ENCODE results near the gene BRIP1.
"Not testable (repeated sequence)": the region's sequence is repeated elsewhere in the genome, so short reads cannot be mapped to it uniquely, and the experiment has no call there.

The BRIP1 gene

GRCh38 chr17:61726977-61727376, 136.4 kb downstream of the BRIP1 start:
- Mint-ChIP-seq H3K9me3 (no peaks in the 10 kb centered on the region), H3K27ac (no peak overlapping the region), H3K4me1 (ENCODE audit: low read depth) (no peaks in the 10 kb centered on the region), H3K27me3 (no peaks in the 10 kb centered on the region), H3K36me3 (ENCODE audit: low read depth) (no peaks in the 10 kb centered on the region), H3K4me3 (no peak overlapping the region)
- intact Hi-C loops (cut with micrococcal nuclease): no loop called here

- H3K9me3 Mint-ChIP-seq: no peaks in the 10 kb centered on the region
- intact Hi-C loops (cut with micrococcal nuclease): no loop called here
- H3K27me3 Mint-ChIP-seq: no peaks in the 10 kb centered on the region
- H3K27ac Mint-ChIP-seq: no peak overlapping the region
- H3K4me1 Mint-ChIP-seq (ENCODE audit: low read depth): no peaks in the 10 kb centered on the region
- H3K4me3 Mint-ChIP-seq: no peak overlapping the region
- no peaks in the 10 kb centered on the region for H3K36me3 Mint-ChIP-seq (ENCODE audit: low read depth)
Measured at GRCh38 chr17:61724777-61725176, 138.6 kb downstream of the BRIP1 start.

GRCh38 chr17:61723914-61724313, 139.4 kb downstream of the BRIP1 start:
- intact Hi-C loops (cut with micrococcal nuclease): no loop called here
- Mint-ChIP-seq H3K36me3 (ENCODE audit: low read depth) (no peaks in the 10 kb centered on the region), H3K4me1 (ENCODE audit: low read depth) (no peaks in the 10 kb centered on the region), H3K4me3 (no peak overlapping the region), H3K27me3 (no peaks in the 10 kb centered on the region), H3K27ac (no peak overlapping the region), H3K9me3 (no peaks in the 10 kb centered on the region)

- H3K4me1 Mint-ChIP-seq (ENCODE audit: low read depth): no peaks in the 10 kb centered on the region
- H3K27me3 Mint-ChIP-seq: no peaks in the 10 kb centered on the region
- no peaks in the 10 kb centered on the region for H3K36me3 Mint-ChIP-seq (ENCODE audit: low read depth)
- H3K27ac Mint-ChIP-seq: no peak overlapping the region
- no peak overlapping the region for H3K4me3 Mint-ChIP-seq
- H3K9me3 Mint-ChIP-seq: peaks cover 6% of the 10 kb centered on the region
- intact Hi-C loops (cut with micrococcal nuclease): no loop called here
Measured at GRCh38 chr17:61723183-61723582, 140.1 kb downstream of the BRIP1 start.

GRCh38 chr17:61722398-61722797, 140.9 kb downstream of the BRIP1 start:
- H3K9me3 Mint-ChIP-seq: peaks cover 14% of the 10 kb centered on the region
- no peaks in the 10 kb centered on the region for H3K4me1 Mint-ChIP-seq (ENCODE audit: low read depth)
- no peaks in the 10 kb centered on the region for H3K27me3 Mint-ChIP-seq
- no peaks in the 10 kb centered on the region for H3K36me3 Mint-ChIP-seq (ENCODE audit: low read depth)
- no peak overlapping the region for H3K27ac Mint-ChIP-seq
- intact Hi-C loops (cut with micrococcal nuclease): no loop called here
- no peak overlapping the region for H3K4me3 Mint-ChIP-seq

- intact Hi-C loops (cut with micrococcal nuclease): no loop called here
- H3K27me3 Mint-ChIP-seq: no peaks in the 10 kb centered on the region
- H3K4me3 Mint-ChIP-seq: no peak overlapping the region
- peaks cover 27% of the 10 kb centered on the region for H3K9me3 Mint-ChIP-seq
- H3K36me3 Mint-ChIP-seq (ENCODE audit: low read depth): no peaks in the 10 kb centered on the region
- no peaks in the 10 kb centered on the region for H3K4me1 Mint-ChIP-seq (ENCODE audit: low read depth)
- no peak overlapping the region for H3K27ac Mint-ChIP-seq
Measured at GRCh38 chr17:61720016-61720795, 143.1 kb downstream of the BRIP1 start.

- H3K4me3 Mint-ChIP-seq; H3K27ac Mint-ChIP-seq; H3K36me3 Mint-ChIP-seq (ENCODE audit: low read depth); intact Hi-C loops (cut with micrococcal nuclease); H3K4me1 Mint-ChIP-seq (ENCODE audit: low read depth); H3K27me3 Mint-ChIP-seq: not testable (repeated sequence)
- H3K9me3 Mint-ChIP-seq: peaks cover 27% of the 10 kb centered on the region
Measured at GRCh38 chr17:61719220-61719619, 144.1 kb downstream of the BRIP1 start.

GRCh38 chr17:61718022-61718421, 145.3 kb downstream of the BRIP1 start:
- Mint-ChIP-seq H3K36me3 (ENCODE audit: low read depth) (no peaks in the 10 kb centered on the region), H3K27me3 (no peaks in the 10 kb centered on the region)
- intact Hi-C loops (cut with micrococcal nuclease): no loop called here

GRCh38 chr17:61717352-61717751, 146.0 kb downstream of the BRIP1 start:
- Mint-ChIP-seq H3K4me1 (ENCODE audit: low read depth) (no peaks in the 10 kb centered on the region), H3K36me3 (ENCODE audit: low read depth) (no peaks in the 10 kb centered on the region), H3K27ac (no peak overlapping the region), H3K27me3 (no peaks in the 10 kb centered on the region), H3K9me3 (peaks cover 27% of the 10 kb centered on the region), H3K4me3 (no peak overlapping the region)
- intact Hi-C loops (cut with micrococcal nuclease): no loop called here

More at GRCh38 chr17:61718022-61718421, 145.3 kb downstream of the BRIP1 start:
- no peak overlapping the region for H3K27ac Mint-ChIP-seq
- no peak overlapping the region for H3K4me3 Mint-ChIP-seq
- no peaks in the 10 kb centered on the region for H3K4me1 Mint-ChIP-seq (ENCODE audit: low read depth)
- peaks cover 27% of the 10 kb centered on the region for H3K9me3 Mint-ChIP-seq

- Mint-ChIP-seq H3K27ac (no peak overlapping the region), H3K4me3 (no peak overlapping the region), H3K9me3 (peaks cover 27% of the 10 kb centered on the region), H3K4me1 (ENCODE audit: low read depth) (no peaks in the 10 kb centered on the region), H3K27me3 (no peaks in the 10 kb centered on the region), H3K36me3 (ENCODE audit: low read depth) (no peaks in the 10 kb centered on the region)
- intact Hi-C loops (cut with micrococcal nuclease): no loop called here
Measured at GRCh38 chr17:61716225-61716829, 147.0 kb downstream of the BRIP1 start.

- Mint-ChIP-seq H3K27ac (no peak overlapping the region), H3K4me3 (no peak overlapping the region), H3K9me3 (peaks cover 27% of the 10 kb centered on the region), H3K4me1 (ENCODE audit: low read depth) (no peaks in the 10 kb centered on the region), H3K27me3 (no peaks in the 10 kb centered on the region), H3K36me3 (ENCODE audit: low read depth) (peaks cover 7% of the 10 kb centered on the region)
- intact Hi-C loops (cut with micrococcal nuclease): no loop called here
Measured at GRCh38 chr17:61715348-61715747, 148.0 kb downstream of the BRIP1 start.

- intact Hi-C loops (cut with micrococcal nuclease): no loop called here
- Mint-ChIP-seq H3K4me3 (no peak overlapping the region), H3K27me3 (no peaks in the 10 kb centered on the region), H3K27ac (no peak overlapping the region), H3K4me1 (ENCODE audit: low read depth) (no peaks in the 10 kb centered on the region), H3K36me3 (ENCODE audit: low read depth) (peaks cover 7% of the 10 kb centered on the region), H3K9me3 (peaks cover 27% of the 10 kb centered on the region)
Measured at GRCh38 chr17:61714300-61714699, 149.0 kb downstream of the BRIP1 start.

- peaks cover 17% of the 10 kb centered on the region for H3K36me3 Mint-ChIP-seq (ENCODE audit: low read depth)
- intact Hi-C loops (cut with micrococcal nuclease): no loop called here
- no peak overlapping the region for H3K27ac Mint-ChIP-seq
- H3K27me3 Mint-ChIP-seq: no peaks in the 10 kb centered on the region
- H3K9me3 Mint-ChIP-seq: peaks cover 27% of the 10 kb centered on the region
- H3K4me3 Mint-ChIP-seq: no peak overlapping the region
- H3K4me1 Mint-ChIP-seq (ENCODE audit: low read depth): no peaks in the 10 kb centered on the region
Measured at GRCh38 chr17:61713035-61713434, 150.3 kb downstream of the BRIP1 start.

GRCh38 chr17:61710546-61710945, 152.8 kb downstream of the BRIP1 start:
- Mint-ChIP-seq H3K4me3 (no peak overlapping the region), H3K27me3 (no peaks in the 10 kb centered on the region), H3K4me1 (ENCODE audit: low read depth) (no peaks in the 10 kb centered on the region), H3K36me3 (ENCODE audit: low read depth) (peaks cover 17% of the 10 kb centered on the region), H3K27ac (no peak overlapping the region), H3K9me3 (peaks cover 30% of the 10 kb centered on the region)
- intact Hi-C loops (cut with micrococcal nuclease): no loop called here

- H3K36me3 Mint-ChIP-seq (ENCODE audit: low read depth): peaks cover 17% of the 10 kb centered on the region
- H3K27me3 Mint-ChIP-seq: no peaks in the 10 kb centered on the region
- no peak overlapping the region for H3K27ac Mint-ChIP-seq
- H3K4me1 Mint-ChIP-seq (ENCODE audit: low read depth): no peaks in the 10 kb centered on the region
- peaks cover 36% of the 10 kb centered on the region for H3K9me3 Mint-ChIP-seq
- H3K4me3 Mint-ChIP-seq: no peak overlapping the region
- intact Hi-C loops (cut with micrococcal nuclease): no loop called here
Measured at GRCh38 chr17:61709567-61709966, 153.8 kb downstream of the BRIP1 start.
